Fibroblast of lung (primary cell): Measurements from ENCODE around the gene ZNF516. TPM values are rescaled to one million over a fixed set of nuclear protein-coding genes. Genes with fewer than 3 reads are reported as not detected.

Experiments
- DNase-seq, 2 donors: peaks; one replicate each; pipeline versions ENCODE4 v3.0.0 to v3.0.0-alpha.2; 2010; ENCODE audit warnings: low read depth in 2 of 2
- H2AFZ ChIP-seq: 2 replicates; pipeline ENCODE4 v1.5.1; 2012; ENCODE audit warnings: low read length, control low read depth, inconsistent platforms
- H3K27ac ChIP-seq: 2 replicates; pipeline ENCODE4 v1.5.1; 2011; ENCODE audit warnings: low read length, control low read depth; ENCODE audit not compliant: insufficient read depth
- H3K27me3 ChIP-seq: 2 replicates; pipeline ENCODE4 v1.5.1; 2011; ENCODE audit warnings: mild to moderate bottlenecking, low read length; ENCODE audit not compliant: control insufficient read depth, insufficient read depth
- H3K36me3 ChIP-seq: 2 replicates; pipeline ENCODE4 v1.5.1; 2011; ENCODE audit warnings: low read length; ENCODE audit not compliant: control insufficient read depth, insufficient read depth
- H3K4me1 ChIP-seq: 2 replicates; pipeline ENCODE4 v1.5.1; 2011; ENCODE audit warnings: low read length; ENCODE audit not compliant: control insufficient read depth, insufficient read depth; ENCODE audit errors: extremely low read depth
- H3K4me2 ChIP-seq: 2 replicates; pipeline ENCODE4 v1.5.1; 2011; ENCODE audit warnings: low read length, control low read depth; ENCODE audit not compliant: insufficient read depth; ENCODE audit errors: extremely low read depth
- H3K4me3 ChIP-seq, 4 experiments: fragments of 200-600 bp in 1 of 4; sonication (generic) in 1 of 4; replicated peaks in 1 of 4; 2 replicates each; pipeline ENCODE4 v1.5.1; 2011 to 2016; ENCODE audit warnings: low read length in 4 of 4, low read depth in 3 of 4, mild to moderate bottlenecking in 3 of 4, control low read depth in 2 of 4, inconsistent platforms in 1 of 4, mixed read lengths in 1 of 4; ENCODE audit not compliant: insufficient read depth in 1 of 4; ENCODE audit errors: control extremely low read depth in 1 of 4
- H3K79me2 ChIP-seq: 2 replicates; pipeline ENCODE4 v1.5.1; 2012; ENCODE audit warnings: mild to moderate bottlenecking, low read length, inconsistent platforms; ENCODE audit not compliant: control insufficient read depth, insufficient read depth
- H3K9ac ChIP-seq: 2 replicates; pipeline ENCODE4 v1.5.1; 2011; ENCODE audit warnings: mild to moderate bottlenecking, low read length, control low read depth; ENCODE audit not compliant: insufficient read depth
- H3K9me3 ChIP-seq: 2 replicates; pipeline ENCODE4 v1.5.1; 2012; ENCODE audit warnings: low read depth, low read length; ENCODE audit not compliant: control insufficient read depth, insufficient read depth
- H4K20me1 ChIP-seq: 2 replicates; pipeline ENCODE4 v1.5.1; 2011; ENCODE audit warnings: low read length; ENCODE audit not compliant: control insufficient read depth, insufficient read depth; ENCODE audit errors: extremely low read depth
- CTCF ChIP-seq, 2 donors: IDR thresholded peaks in 1 of 2; conservative IDR thresholded peaks in 1 of 2; 1 replicate in 1 of 2; 2 replicates in 1 of 2; pipeline ENCODE4 v1.5.1; 2011 to 2012; ENCODE audit warnings: low read length in 2 of 2, control low read depth in 1 of 2, inconsistent platforms in 1 of 2, low read depth in 1 of 2, mild to moderate bottlenecking in 1 of 2
- EZH2 ChIP-seq: IDR thresholded peaks from 2 replicates; pipeline ENCODE4 v1.5.1; 2012; ENCODE audit warnings: low read length, control low read depth, mild to moderate bottlenecking; ENCODE audit errors: missing control alignments
- polyA plus RNA-seq, 2 donors: library from polyadenylated mRNA; depleted of rRNA in 1 of 2; stranded (reverse) in 1 of 2; unstranded in 1 of 2; fragments of >200 nt; gene quantifications; 2 replicates each; pipeline ENCODE4 v1.2.1, GENCODE V29; 2011 to 2012; ENCODE audit warnings: missing spikeins in 1 of 2
- total RNA-seq: library from RNA; depleted of rRNA; stranded (reverse); fragments of >200 nt; gene quantifications from 2 replicates; pipeline ENCODE4 v1.2.1, GENCODE V29; 2014

ZNF516 gene
- total and polyA plus RNA-seq, 2 donors (not counting 1 experiment from before 2014, with no cell fraction given): 7.9 to 32.7 TPM

- no peak for TF ChIP-seq EZH2
- TF ChIP-seq CTCF (conservative IDR thresholded peaks at IDR 0.05 in 1 of 2, IDR thresholded peaks at IDR 0.05 in 1 of 2; ENCODE audit: low read depth in 1 of 2, low read length in 2 of 2): no peak
- no peak overlapping the region for H3K27ac ChIP-seq
- H3K27me3 ChIP-seq: no peaks in the 10 kb centered on the region
- H3K4me2 ChIP-seq: no peak overlapping the region
- H3K4me1 ChIP-seq: no peaks in the 10 kb centered on the region
- no peak for DNase-seq
- H3K79me2 ChIP-seq: peaks cover 10% of the 10 kb centered on the region
- no peaks in the 10 kb centered on the region for H3K9me3 ChIP-seq
- no peak overlapping the region for H2AFZ ChIP-seq
- H3K9ac ChIP-seq: no peak overlapping the region
- no peaks in the 10 kb centered on the region for H4K20me1 ChIP-seq
- H3K4me3 ChIP-seq: no peak overlapping the region
- peaks cover 6% of the 10 kb centered on the region for H3K36me3 ChIP-seq
These were observed 120.4 kb downstream of the ZNF516 start for GRCh38 chr18:76374330-76375281.

GRCh38 chr18:76373297-76373696 is 121.7 kb downstream of the ZNF516 start:
- no peaks in the 10 kb centered on the region for H4K20me1 ChIP-seq
- no peak overlapping the region for H3K4me2 ChIP-seq
- H3K79me2 ChIP-seq: peaks cover 10% of the 10 kb centered on the region
- peaks cover 2% of the 10 kb centered on the region for H3K36me3 ChIP-seq
- DNase-seq: no peak
- no peak for TF ChIP-seq EZH2
- TF ChIP-seq CTCF (conservative IDR thresholded peaks at IDR 0.05 in 1 of 2, IDR thresholded peaks at IDR 0.05 in 1 of 2; ENCODE audit: low read depth in 1 of 2, low read length in 2 of 2): no peak
- H2AFZ ChIP-seq: no peak overlapping the region
- no peaks in the 10 kb centered on the region for H3K27me3 ChIP-seq
- H3K9ac ChIP-seq: no peak overlapping the region
- no peaks in the 10 kb centered on the region for H3K9me3 ChIP-seq
- no peaks in the 10 kb centered on the region for H3K4me1 ChIP-seq
- no peak overlapping the region for H3K4me3 ChIP-seq
- H3K27ac ChIP-seq: no peak overlapping the region

- H3K4me2 ChIP-seq: no peak overlapping the region
- H3K4me1 ChIP-seq: no peaks in the 10 kb centered on the region
- peaks cover 10% of the 10 kb centered on the region for H3K79me2 ChIP-seq
- H2AFZ ChIP-seq: no peak overlapping the region
- no peak overlapping the region for H3K4me3 ChIP-seq
- H3K9ac ChIP-seq: no peak overlapping the region
- H3K27ac ChIP-seq: no peak overlapping the region
- H3K27me3 ChIP-seq: no peaks in the 10 kb centered on the region
- H3K36me3 ChIP-seq: peaks cover 2% of the 10 kb centered on the region
- no peak for TF ChIP-seq CTCF (conservative IDR thresholded peaks at IDR 0.05 in 1 of 2, IDR thresholded peaks at IDR 0.05 in 1 of 2; ENCODE audit: low read depth in 1 of 2, low read length in 2 of 2)
- TF ChIP-seq EZH2: no peak
- no peaks in the 10 kb centered on the region for H4K20me1 ChIP-seq
- no peaks in the 10 kb centered on the region for H3K9me3 ChIP-seq
- no peak for DNase-seq
These were observed 123.5 kb downstream of the ZNF516 start for GRCh38 chr18:76371301-76372203.
